A673 (cell line): Measurements from ENCODE around the gene CELF4. TPM values are rescaled to one million over a fixed set of nuclear protein-coding genes. Genes with fewer than 3 reads are reported as not detected.

Source experiments
- BruUV-seq: library from RNA; stranded (reverse); fragments of 400-500 nt; replicated peaks from 2 replicates; lab custom pipeline; 2021; lab: Mats Ljungman, UMichigan
- CTCF ChIA-PET: fragments of 300-600 bp; sonication (Branson Sonifier 250); formaldehyde crosslinking; loops from one replicate; lab custom pipeline; 2022; ENCODE audit warnings: antibody characterized with exemption; lab: Charles Lee
- POLR2A ChIA-PET: fragments of 300-600 bp; sonication (Branson Sonifier 250); formaldehyde crosslinking; loops from one replicate; lab custom pipeline; 2022; ENCODE audit warnings: antibody characterized with exemption; ENCODE audit not compliant: low non-redundant PET; lab: Charles Lee
- DNase-seq: peaks from one replicate; pipeline ENCODE4 v3.0.0-alpha.2; 2015; ENCODE audit warnings: low spot score
- H3K27ac ChIP-seq: fragments of 200-600 bp; sonication (generic); 2 replicates; pipeline ENCODE4 v1.5.1; 2016; ENCODE audit warnings: mixed run types, low read depth, mild to moderate bottlenecking, mixed read lengths, antibody characterized with exemption, low read length; ENCODE audit not compliant: poor library complexity, severe bottlenecking
- H3K27me3 ChIP-seq: fragments of 200-600 bp; sonication (generic); replicated peaks from 2 replicates; pipeline ENCODE4 v1.6.1; 2017; ENCODE audit warnings: mixed run types, low read depth, mild to moderate bottlenecking, mixed read lengths, antibody characterized with exemption, low read length; ENCODE audit not compliant: insufficient read depth, poor library complexity
- H3K36me3 ChIP-seq: fragments of 200-600 bp; sonication (generic); 2 replicates; pipeline ENCODE4 v1.6.1; 2016; ENCODE audit warnings: mixed run types, mild to moderate bottlenecking, mixed read lengths, antibody characterized with exemption, low read length; ENCODE audit not compliant: insufficient read depth, poor library complexity, severe bottlenecking
- H3K4me1 ChIP-seq: fragments of 200-600 bp; sonication (generic); 2 replicates; pipeline ENCODE4 v1.6.1; 2017; ENCODE audit warnings: mixed run types, mild to moderate bottlenecking, mixed read lengths, antibody characterized with exemption, low read length; ENCODE audit not compliant: insufficient read depth, poor library complexity, severe bottlenecking
- H3K4me3 ChIP-seq: fragments of 200-600 bp; sonication (generic); 2 replicates; pipeline ENCODE4 v1.5.1; 2016; ENCODE audit warnings: low read depth, mixed run types, mild to moderate bottlenecking, mixed read lengths, low read length; ENCODE audit not compliant: poor library complexity, severe bottlenecking
- H3K9me3 ChIP-seq: fragments of 200-600 bp; sonication (generic); 2 replicates; pipeline ENCODE4 v1.6.1; 2016; ENCODE audit warnings: mixed run types, low read depth, mild to moderate bottlenecking, mixed read lengths, antibody characterized with exemption, low read length; ENCODE audit not compliant: poor library complexity, severe bottlenecking
- EZH2 ChIP-seq: fragments of 200-600 bp; sonication (generic); IDR thresholded peaks from 2 replicates; pipeline ENCODE4 v1.6.1; 2017; ENCODE audit warnings: borderline replicate concordance, low read depth, mild to moderate bottlenecking, mixed read lengths, antibody characterized with exemption, low read length; ENCODE audit not compliant: poor library complexity, severe bottlenecking
- intact Hi-C: fragments of 100-400 bp; cut with micrococcal nuclease; formaldehyde crosslinking; loops from one replicate; pipeline ENCODE4 v1.10.0; 2022; ENCODE audit not compliant: unreplicated experiment
- total RNA-seq: library from RNA; stranded (reverse); gene quantifications from 2 replicates; pipeline ENCODE4 v1.2.3, GENCODE V29; 2021
- TF ChIP-seq, protein P1 (sequence below): fragments of 300-800, 200-600 bp; sonication (generic); conservative IDR thresholded peaks from 2 replicates; pipeline ENCODE4 v1.5.1; 2017; ENCODE audit warnings: low read depth, mild to moderate bottlenecking, antibody characterized with exemption, low read length, moderate library complexity, mixed read lengths

CELF4 gene
- total RNA-seq, 1 experiment from 2014 or later: not detected

DNA sequence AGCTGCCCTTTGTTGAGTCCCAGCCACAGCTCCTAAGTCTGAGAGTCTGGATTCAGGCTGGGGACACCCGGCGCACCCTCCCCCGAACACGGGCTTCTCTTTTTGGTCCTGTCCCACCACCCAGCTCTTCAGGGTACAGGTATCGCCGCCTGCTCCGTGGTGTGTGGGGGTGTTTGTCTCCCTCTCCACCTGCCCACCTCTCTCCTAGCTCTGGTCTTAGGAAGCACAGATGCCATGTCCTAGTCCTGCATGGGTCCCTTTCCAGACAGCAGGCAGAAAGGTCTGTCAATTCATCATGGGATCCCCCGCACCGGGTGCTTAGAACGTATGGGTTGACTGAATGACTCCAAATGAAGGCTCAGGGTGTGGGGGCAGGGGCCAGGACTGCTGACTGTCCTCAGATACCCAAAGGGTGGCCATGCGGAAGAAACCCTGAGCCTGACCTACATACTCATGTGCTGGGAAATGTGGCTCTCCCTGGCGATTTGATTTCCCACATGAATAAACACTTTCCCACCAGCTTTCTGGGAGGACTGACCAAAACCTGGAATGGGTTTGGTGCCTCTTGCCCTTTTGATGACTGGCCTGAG is 156.8 kb downstream of the CELF4 start:
- Histone ChIP-seq H3K9me3 (no peaks in the 10 kb centered on the region), H3K27me3 (no peaks in the 10 kb centered on the region), H3K36me3 (no peaks in the 10 kb centered on the region), H3K27ac (no peak overlapping the region), H3K4me3 (no peak overlapping the region), H3K4me1 (no peaks in the 10 kb centered on the region)
- intact Hi-C loops: no loop called here
- DNase-seq: no peak
- BruUV-seq: no TSS peak
- CTCF ChIA-PET: no interaction called here
- POLR2A ChIA-PET: no interaction called here
- TF ChIP-seq EZH2: no peak
- TF ChIP-seq, protein P1, sequence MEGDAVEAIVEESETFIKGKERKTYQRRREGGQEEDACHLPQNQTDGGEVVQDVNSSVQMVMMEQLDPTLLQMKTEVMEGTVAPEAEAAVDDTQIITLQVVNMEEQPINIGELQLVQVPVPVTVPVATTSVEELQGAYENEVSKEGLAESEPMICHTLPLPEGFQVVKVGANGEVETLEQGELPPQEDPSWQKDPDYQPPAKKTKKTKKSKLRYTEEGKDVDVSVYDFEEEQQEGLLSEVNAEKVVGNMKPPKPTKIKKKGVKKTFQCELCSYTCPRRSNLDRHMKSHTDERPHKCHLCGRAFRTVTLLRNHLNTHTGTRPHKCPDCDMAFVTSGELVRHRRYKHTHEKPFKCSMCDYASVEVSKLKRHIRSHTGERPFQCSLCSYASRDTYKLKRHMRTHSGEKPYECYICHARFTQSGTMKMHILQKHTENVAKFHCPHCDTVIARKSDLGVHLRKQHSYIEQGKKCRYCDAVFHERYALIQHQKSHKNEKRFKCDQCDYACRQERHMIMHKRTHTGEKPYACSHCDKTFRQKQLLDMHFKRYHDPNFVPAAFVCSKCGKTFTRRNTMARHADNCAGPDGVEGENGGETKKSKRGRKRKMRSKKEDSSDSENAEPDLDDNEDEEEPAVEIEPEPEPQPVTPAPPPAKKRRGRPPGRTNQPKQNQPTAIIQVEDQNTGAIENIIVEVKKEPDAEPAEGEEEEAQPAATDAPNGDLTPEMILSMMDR: no peak

DNA sequence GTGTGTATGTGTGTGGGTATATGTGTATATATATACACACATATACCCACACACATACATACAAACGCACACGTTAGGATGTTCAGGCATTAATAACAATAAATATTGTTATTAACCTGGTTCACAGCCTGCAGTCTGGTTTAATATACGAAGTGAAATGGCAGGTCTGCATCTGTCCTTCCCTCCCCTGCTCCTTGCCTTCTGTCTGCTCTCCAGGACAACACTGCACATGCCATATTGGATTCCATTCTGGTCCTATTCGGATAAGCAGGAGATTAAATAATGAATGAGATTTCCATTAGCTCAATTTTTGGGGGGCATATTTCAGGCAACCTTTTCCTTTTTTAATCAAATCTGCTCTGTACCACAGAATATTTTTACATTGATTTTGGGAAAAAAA is 158.0 kb downstream of the CELF4 start:
- Histone ChIP-seq H3K9me3 (no peaks in the 10 kb centered on the region), H3K4me1 (no peaks in the 10 kb centered on the region), H3K4me3 (no peak overlapping the region), H3K27ac (no peak overlapping the region), H3K27me3 (no peaks in the 10 kb centered on the region), H3K36me3 (no peaks in the 10 kb centered on the region)
- CTCF ChIA-PET: no interaction called here
- intact Hi-C loops: no loop called here
- no TSS peak for BruUV-seq
- DNase-seq: no peak
- POLR2A ChIA-PET: no interaction called here
- no peak for TF ChIP-seq EZH2
- TF ChIP-seq, protein P1: no peak

DNA sequence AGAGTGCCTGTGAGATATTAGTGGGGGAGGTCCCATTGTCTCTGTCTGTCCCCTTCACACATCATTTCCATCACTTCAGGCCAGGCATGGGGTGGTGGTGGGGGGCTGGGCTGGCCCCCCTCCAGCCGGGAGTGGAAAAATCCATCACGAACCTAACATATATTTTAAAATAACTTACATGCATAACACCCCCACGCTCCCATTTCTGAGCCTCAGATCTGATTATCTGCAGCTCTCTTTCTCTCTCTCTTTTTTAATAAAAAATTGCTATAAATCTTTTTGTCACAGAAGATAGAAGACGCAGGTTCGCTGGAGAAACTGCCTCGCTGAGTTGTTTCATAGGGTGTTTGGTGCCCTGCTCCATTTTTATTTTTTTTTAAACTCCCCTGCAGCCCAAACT is 159.8 kb downstream of the CELF4 start:
- no peaks in the 10 kb centered on the region for H3K27me3 ChIP-seq
- no peaks in the 10 kb centered on the region for H3K9me3 ChIP-seq
- ChIA-PET POLR2A (no interaction called here), CTCF (interaction anchor here (0.6 kb wide), 1 partner anchor 373 kb away, joined by 4 read pairs; no protein-coding TSS in a partner anchor)
- intact Hi-C loops: no loop called here
- H3K36me3 ChIP-seq: no peaks in the 10 kb centered on the region
- no peak for DNase-seq
- no peak for TF ChIP-seq EZH2
- no peaks in the 10 kb centered on the region for H3K4me1 ChIP-seq
- no peak overlapping the region for H3K4me3 ChIP-seq
- H3K27ac ChIP-seq: no peak overlapping the region
- BruUV-seq: no TSS peak

DNA sequence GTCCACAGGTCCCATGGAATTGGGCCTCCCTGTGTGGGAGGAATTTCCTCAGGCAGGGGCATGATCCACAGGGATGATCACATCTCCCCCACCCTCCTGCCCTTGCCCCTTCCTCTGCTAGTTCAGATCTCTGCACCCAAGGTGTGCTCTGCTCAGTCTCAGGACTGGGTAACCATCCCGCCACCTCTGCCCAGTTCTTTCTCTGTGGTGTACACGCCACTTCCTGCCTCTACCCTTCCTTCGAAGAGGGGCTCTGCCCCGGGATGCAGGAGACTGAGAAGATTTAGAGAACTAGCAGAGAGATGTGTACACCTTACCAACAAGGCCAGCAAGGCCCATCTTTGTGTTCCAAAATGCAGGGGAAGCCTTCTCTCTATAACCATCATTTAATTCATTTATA is 160.4 kb downstream of the CELF4 start:
- POLR2A ChIA-PET: no interaction called here
- BruUV-seq: no TSS peak
- Histone ChIP-seq H3K9me3 (no peaks in the 10 kb centered on the region), H3K4me1 (no peaks in the 10 kb centered on the region), H3K27me3 (no peaks in the 10 kb centered on the region), H3K4me3 (no peak overlapping the region), H3K27ac (no peak overlapping the region), H3K36me3 (no peaks in the 10 kb centered on the region)
- no peak for DNase-seq
- no peak for TF ChIP-seq EZH2
- TF ChIP-seq, protein P1: no peak
- CTCF ChIA-PET: no interaction called here
- intact Hi-C loops: no loop called here
